Measurements from ENCODE around the gene TTC21A.
"Not testable (repeated sequence)": the region's sequence is repeated elsewhere in the genome, so short reads cannot be mapped to it uniquely, and the experiment has no call there.

TTC21A gene

GRCh38 chr3:39149498-39150147, 42.1 kb downstream of the TTC21A start:
- no peak for DNase-seq (ENCODE audit: low read depth, low spot score)

GRCh38 chr3:39150148-39150802, 42.8 kb downstream of the TTC21A start:
- no peak for DNase-seq (ENCODE audit: low read depth, low spot score)

- peak; percentile 95 for DNase-seq (ENCODE audit: low read depth, low spot score)
Observed at GRCh38 chr3:39150803-39151631, 43.5 kb downstream of the TTC21A start.

GRCh38 chr3:39153977-39154279, 46.4 kb downstream of the TTC21A start:
- DNase-seq (ENCODE audit: low read depth, low spot score), result no peak

GRCh38 chr3:39154280-39155021, 47.0 kb downstream of the TTC21A start:
- no peak for DNase-seq (ENCODE audit: low read depth, low spot score)

- DNase-seq (ENCODE audit: low read depth, low spot score), result no peak
Observed at GRCh38 chr3:39156421-39156820, 48.9 kb downstream of the TTC21A start.

GRCh38 chr3:39157359-39157758, 49.9 kb downstream of the TTC21A start:
- no peak for DNase-seq (ENCODE audit: low read depth, low spot score)

GRCh38 chr3:39158148-39158715, 50.8 kb downstream of the TTC21A start:
- DNase-seq (ENCODE audit: low read depth, low spot score), result no peak

- DNase-seq (ENCODE audit: low read depth, low spot score), result no peak
Observed at GRCh38 chr3:39164414-39164813, 56.9 kb downstream of the TTC21A start.

GRCh38 chr3:39165518-39165917, 58.0 kb downstream of the TTC21A start:
- DNase-seq (ENCODE audit: low read depth, low spot score), result no peak

- no peak for DNase-seq (ENCODE audit: low read depth, low spot score)
Observed at GRCh38 chr3:39166134-39166710, 58.7 kb downstream of the TTC21A start.

- no peak for DNase-seq (ENCODE audit: low read depth, low spot score)
Observed at GRCh38 chr3:39166932-39167532, 59.6 kb downstream of the TTC21A start.

GRCh38 chr3:39168156-39168780, 60.8 kb downstream of the TTC21A start:
- DNase-seq (ENCODE audit: low read depth, low spot score), result no peak

- no peak for DNase-seq (ENCODE audit: low read depth, low spot score)
Observed at GRCh38 chr3:39169712-39170111, 62.2 kb downstream of the TTC21A start.

- DNase-seq (ENCODE audit: low read depth, low spot score), result no peak
Observed at GRCh38 chr3:39170461-39170860, 63.0 kb downstream of the TTC21A start.

- not testable (repeated sequence) for DNase-seq (ENCODE audit: low read depth, low spot score)
Observed at GRCh38 chr3:39170877-39171276, 63.4 kb downstream of the TTC21A start.

- no peak for DNase-seq (ENCODE audit: low read depth, low spot score)
Observed at GRCh38 chr3:39171860-39172259, 64.4 kb downstream of the TTC21A start.

GRCh38 chr3:39173318-39174125, 66.0 kb downstream of the TTC21A start:
- no peak for DNase-seq (ENCODE audit: low read depth, low spot score)

GRCh38 chr3:39176025-39176714, 68.7 kb downstream of the TTC21A start:
- no peak for DNase-seq (ENCODE audit: low read depth, low spot score)

Data from smooth muscle cell of the brain vasculature (primary cell).